Esophagus squamous epithelium (tissue), 4 donors: ENCODE data around the gene SHC4.

Source experiments
- CTCF ChIP-seq, 6 experiments: fragments of 450-650 bp in 4 of 6; fragments of 200-600 bp in 2 of 6; sonication (generic) in 2 of 6; IDR thresholded peaks; one replicate each; pipeline ENCODE4 v1.5.1; 2016 to 2019; ENCODE audit warnings: antibody characterized with exemption in 6 of 6, mild to moderate bottlenecking in 4 of 6, moderate library complexity in 4 of 6
- POLR2A ChIP-seq, 4 donors: fragments of 450-650 bp; IDR thresholded peaks; one replicate each; pipeline ENCODE4 v1.6.1; 2017; ENCODE audit warnings: antibody characterized with exemption in 4 of 4, mild to moderate bottlenecking in 4 of 4, moderate library complexity in 3 of 4

GRCh38 chr15:48993380-48993779, 29.7 kb upstream of the SHC4 start:
- TF ChIP-seq CTCF (IDR thresholded peaks at IDR 0.05) (no peak), POLR2A (IDR thresholded peaks at IDR 0.05) (no peak)
